SK-N-SH (cell line): ENCODE measurements around the gene PFKP.

Source experiments
- EP300 ChIP-seq, 2 experiments: IDR thresholded peaks; 2 replicates each; pipeline versions ENCODE4 v1.4.0 to v1.6.1; 2012; ENCODE audit warnings: borderline replicate concordance in 1 of 2, low read depth in 1 of 2, low read length in 1 of 2
- NRF1 ChIP-seq: IDR thresholded peaks from 2 replicates; pipeline ENCODE4 v1.6.1; 2012; ENCODE audit warnings: low read depth, mild to moderate bottlenecking, low read length
- POLR2AphosphoS5 ChIP-seq: IDR thresholded peaks from 2 replicates; pipeline ENCODE4 v1.6.1; 2012; ENCODE audit warnings: low read depth, low read length
- RAD21 ChIP-seq: IDR thresholded peaks from 2 replicates; pipeline ENCODE4 v1.6.1; 2012; ENCODE audit warnings: mild to moderate bottlenecking, low read length
- RFX5 ChIP-seq: IDR thresholded peaks from 2 replicates; pipeline ENCODE4 v1.6.1; 2012; ENCODE audit warnings: mild to moderate bottlenecking, improper control_type of control experiment, low read length
- TAF1 ChIP-seq: IDR thresholded peaks from 2 replicates; pipeline ENCODE4 v1.6.1; 2012; ENCODE audit warnings: low read depth, mild to moderate bottlenecking, low read length, moderate library complexity, borderline replicate concordance
- TCF12 ChIP-seq: IDR thresholded peaks from 2 replicates; pipeline ENCODE4 v1.4.0; 2012
- TEAD4 ChIP-seq: IDR thresholded peaks from 2 replicates; pipeline ENCODE4 v1.4.0; 2012; ENCODE audit warnings: mild to moderate bottlenecking, borderline replicate concordance; ENCODE audit not compliant: insufficient read depth
- TF ChIP-seq, protein P1 (sequence below): fragments of 200-600 bp; sonication (generic); IDR thresholded peaks from 2 replicates; pipeline ENCODE4 v1.6.1; 2017; ENCODE audit warnings: antibody characterized with exemption, mild to moderate bottlenecking, moderate library complexity
- TF ChIP-seq, protein P2 (sequence below): IDR thresholded peaks from 2 replicates; pipeline ENCODE4 v1.6.1; 2012; ENCODE audit warnings: mild to moderate bottlenecking, low read depth, low read length, moderate library complexity
- TF ChIP-seq, protein P3 (sequence below): IDR thresholded peaks from 2 replicates; pipeline ENCODE4; 2012

DNA sequence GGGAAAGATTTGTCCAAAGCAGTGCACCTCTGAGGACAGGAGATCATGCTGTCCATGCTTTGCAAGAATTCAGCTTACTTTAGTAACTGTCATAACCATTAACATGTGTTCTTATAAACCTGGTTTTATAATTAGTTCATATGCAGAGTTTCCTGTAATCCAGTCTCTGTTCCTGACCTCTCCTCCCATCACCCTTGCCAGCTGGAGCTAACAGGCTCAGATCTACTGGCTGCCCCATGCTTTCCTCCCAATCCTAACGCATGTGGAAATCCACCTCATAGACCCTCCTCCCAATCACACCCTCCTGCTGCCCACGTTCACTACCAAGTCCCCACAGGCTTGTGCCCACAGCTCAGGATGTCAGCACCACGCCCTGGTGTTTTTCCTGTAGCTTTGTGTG is 45.3 kb upstream of the PFKP start:
- TF ChIP-seq, protein P1, sequence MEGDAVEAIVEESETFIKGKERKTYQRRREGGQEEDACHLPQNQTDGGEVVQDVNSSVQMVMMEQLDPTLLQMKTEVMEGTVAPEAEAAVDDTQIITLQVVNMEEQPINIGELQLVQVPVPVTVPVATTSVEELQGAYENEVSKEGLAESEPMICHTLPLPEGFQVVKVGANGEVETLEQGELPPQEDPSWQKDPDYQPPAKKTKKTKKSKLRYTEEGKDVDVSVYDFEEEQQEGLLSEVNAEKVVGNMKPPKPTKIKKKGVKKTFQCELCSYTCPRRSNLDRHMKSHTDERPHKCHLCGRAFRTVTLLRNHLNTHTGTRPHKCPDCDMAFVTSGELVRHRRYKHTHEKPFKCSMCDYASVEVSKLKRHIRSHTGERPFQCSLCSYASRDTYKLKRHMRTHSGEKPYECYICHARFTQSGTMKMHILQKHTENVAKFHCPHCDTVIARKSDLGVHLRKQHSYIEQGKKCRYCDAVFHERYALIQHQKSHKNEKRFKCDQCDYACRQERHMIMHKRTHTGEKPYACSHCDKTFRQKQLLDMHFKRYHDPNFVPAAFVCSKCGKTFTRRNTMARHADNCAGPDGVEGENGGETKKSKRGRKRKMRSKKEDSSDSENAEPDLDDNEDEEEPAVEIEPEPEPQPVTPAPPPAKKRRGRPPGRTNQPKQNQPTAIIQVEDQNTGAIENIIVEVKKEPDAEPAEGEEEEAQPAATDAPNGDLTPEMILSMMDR = no peak
- no peak for TF ChIP-seq RFX5
- no peak for TF ChIP-seq TEAD4
- TF ChIP-seq, protein P2, sequence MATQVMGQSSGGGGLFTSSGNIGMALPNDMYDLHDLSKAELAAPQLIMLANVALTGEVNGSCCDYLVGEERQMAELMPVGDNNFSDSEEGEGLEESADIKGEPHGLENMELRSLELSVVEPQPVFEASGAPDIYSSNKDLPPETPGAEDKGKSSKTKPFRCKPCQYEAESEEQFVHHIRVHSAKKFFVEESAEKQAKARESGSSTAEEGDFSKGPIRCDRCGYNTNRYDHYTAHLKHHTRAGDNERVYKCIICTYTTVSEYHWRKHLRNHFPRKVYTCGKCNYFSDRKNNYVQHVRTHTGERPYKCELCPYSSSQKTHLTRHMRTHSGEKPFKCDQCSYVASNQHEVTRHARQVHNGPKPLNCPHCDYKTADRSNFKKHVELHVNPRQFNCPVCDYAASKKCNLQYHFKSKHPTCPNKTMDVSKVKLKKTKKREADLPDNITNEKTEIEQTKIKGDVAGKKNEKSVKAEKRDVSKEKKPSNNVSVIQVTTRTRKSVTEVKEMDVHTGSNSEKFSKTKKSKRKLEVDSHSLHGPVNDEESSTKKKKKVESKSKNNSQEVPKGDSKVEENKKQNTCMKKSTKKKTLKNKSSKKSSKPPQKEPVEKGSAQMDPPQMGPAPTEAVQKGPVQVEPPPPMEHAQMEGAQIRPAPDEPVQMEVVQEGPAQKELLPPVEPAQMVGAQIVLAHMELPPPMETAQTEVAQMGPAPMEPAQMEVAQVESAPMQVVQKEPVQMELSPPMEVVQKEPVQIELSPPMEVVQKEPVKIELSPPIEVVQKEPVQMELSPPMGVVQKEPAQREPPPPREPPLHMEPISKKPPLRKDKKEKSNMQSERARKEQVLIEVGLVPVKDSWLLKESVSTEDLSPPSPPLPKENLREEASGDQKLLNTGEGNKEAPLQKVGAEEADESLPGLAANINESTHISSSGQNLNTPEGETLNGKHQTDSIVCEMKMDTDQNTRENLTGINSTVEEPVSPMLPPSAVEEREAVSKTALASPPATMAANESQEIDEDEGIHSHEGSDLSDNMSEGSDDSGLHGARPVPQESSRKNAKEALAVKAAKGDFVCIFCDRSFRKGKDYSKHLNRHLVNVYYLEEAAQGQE = no peak
- TF ChIP-seq TAF1 = no peak
- TF ChIP-seq, protein P3, sequence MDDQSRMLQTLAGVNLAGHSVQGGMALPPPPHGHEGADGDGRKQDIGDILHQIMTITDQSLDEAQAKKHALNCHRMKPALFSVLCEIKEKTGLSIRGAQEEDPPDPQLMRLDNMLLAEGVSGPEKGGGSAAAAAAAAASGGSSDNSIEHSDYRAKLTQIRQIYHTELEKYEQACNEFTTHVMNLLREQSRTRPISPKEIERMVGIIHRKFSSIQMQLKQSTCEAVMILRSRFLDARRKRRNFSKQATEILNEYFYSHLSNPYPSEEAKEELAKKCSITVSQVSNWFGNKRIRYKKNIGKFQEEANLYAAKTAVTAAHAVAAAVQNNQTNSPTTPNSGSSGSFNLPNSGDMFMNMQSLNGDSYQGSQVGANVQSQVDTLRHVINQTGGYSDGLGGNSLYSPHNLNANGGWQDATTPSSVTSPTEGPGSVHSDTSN = no peak
- no peak for TF ChIP-seq RAD21
- TF ChIP-seq NRF1 = no peak
- TF ChIP-seq TCF12 = no peak
- TF ChIP-seq EP300 (IDR thresholded peaks at IDR 0.05; ENCODE audit: borderline replicate concordance in 1 of 2, low read depth in 1 of 2, low read length in 1 of 2) = no peak
- TF ChIP-seq POLR2AphosphoS5 = no peak
